ENCODE results near the gene RPTOR.

GRCh38 chr17:80857756-80858171 is 313.1 kb downstream of the RPTOR start:
- TF ChIP-seq CTCF (IDR thresholded peaks at IDR 0.05; ENCODE audit: insufficient read depth, low read depth, low read length) (no peak), EZH2 (IDR thresholded peaks at IDR 0.05; ENCODE audit: insufficient read depth, low read length) (no peak)
